HG03045 (cell line): ENCODE measurements around the gene EGR2.

Experiments used
- ATAC-seq: cut with Tn5 transposase; IDR thresholded peaks from one replicate; pipeline ENCODE4 v1.9.1; 2021; ENCODE audit warnings: mild to moderate bottlenecking, moderate library complexity; ENCODE audit not compliant: unreplicated experiment

EGR2 gene

DNA sequence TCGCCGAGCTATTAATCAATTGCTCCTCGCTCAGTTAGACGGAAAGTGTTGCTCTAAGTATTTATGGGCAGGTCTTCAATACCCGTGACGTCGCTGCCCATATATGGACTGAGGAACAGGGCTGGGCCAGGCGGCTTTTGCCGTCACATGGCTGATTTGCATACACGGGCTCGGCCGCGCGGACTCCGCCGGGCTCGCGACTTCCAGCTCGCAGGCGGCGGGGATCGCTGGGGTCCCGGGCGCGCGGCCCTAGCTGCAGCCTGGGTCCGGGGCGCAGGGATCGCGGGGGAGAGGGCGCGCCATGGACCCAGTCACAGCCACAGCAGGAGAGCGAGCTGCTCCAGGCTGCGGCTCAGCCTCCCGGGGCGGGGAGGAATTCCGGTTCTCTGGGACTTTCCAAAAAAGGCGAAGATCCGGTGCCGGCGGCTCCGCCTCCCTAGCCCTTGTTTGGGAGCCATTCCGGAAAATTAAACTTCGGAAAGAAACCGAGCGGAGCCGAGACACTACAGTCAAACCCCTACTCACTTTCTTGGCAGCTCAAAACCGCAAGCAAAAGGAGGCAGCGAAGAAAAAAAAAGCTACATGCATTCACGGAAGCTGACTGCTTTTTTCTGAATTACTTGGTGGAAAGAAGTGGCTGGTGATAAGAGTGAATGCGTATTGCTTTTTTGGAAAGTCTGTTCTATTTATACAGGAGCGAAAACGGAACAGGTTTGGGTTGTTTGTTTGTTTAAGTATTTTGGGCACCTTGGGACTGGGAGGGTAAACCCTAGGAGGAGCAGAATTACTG, at the start of gene EGR2:
EGR2 (minus strand) TSS at position 36 of the 790 bp plus-strand sequence. CDS start 337 bp downstream, outside the sequence.
- ATAC-seq, result peak; percentile 71

DNA sequence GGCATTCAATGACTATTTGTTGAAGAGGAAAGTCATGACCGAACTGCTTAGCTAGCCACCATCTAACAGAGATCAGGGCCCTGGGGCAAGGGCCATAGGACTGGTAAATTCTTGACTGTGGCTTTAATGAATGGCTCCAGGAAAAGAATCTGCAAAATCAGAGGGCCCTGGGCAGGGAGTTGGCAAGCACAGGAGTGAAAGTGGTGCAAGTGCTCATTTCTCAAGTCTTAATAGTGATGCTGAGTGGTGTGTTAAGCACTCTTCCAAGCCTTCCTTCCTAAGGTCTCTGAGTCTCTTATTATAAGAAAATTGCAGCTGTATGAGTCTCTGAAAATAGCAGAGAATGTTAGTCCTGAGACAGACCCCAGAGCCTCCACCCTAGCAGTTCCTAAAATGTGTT, 46.3 kb upstream of the EGR2 start:
- ATAC-seq, result no peak

DNA sequence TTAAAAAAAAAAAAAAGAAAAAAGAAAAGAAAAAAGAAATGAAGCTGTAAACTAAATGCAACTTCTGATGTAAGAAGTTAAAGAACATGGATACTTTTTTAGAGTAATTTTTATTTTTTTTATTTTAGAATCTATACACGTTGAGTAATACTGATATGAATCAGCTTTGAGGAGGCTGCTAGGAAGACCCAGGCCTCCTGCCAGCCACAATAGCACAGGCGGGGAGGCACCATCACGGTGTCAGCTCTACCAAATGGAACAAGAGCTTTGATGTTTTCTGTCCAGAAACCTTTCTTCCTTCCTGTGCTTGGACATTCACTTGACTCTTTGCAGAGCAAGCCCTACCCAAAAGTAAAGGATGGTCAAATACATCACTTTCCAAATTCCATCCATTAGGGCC, 45.3 kb upstream of the EGR2 start:
- no peak for ATAC-seq

DNA sequence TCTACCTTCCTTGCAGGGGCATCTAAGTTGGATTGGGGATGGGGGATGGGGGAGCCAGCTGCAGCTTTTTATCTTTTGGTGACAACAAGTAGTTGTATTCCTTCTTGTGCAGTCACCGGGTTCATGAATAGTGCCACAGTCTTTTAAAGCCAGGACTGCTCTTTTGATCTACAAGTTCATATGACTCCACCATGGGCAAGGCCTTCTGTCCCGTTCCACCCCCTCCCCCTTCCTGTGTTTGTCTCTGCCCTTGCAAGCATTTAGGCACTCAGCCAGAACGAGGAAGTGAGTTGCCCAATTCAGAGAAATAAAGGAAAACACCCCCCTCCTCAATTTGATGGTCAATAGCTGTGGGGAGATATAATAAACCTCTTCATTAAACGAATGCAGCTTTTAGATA, 44.8 kb upstream of the EGR2 start:
- no peak for ATAC-seq

DNA sequence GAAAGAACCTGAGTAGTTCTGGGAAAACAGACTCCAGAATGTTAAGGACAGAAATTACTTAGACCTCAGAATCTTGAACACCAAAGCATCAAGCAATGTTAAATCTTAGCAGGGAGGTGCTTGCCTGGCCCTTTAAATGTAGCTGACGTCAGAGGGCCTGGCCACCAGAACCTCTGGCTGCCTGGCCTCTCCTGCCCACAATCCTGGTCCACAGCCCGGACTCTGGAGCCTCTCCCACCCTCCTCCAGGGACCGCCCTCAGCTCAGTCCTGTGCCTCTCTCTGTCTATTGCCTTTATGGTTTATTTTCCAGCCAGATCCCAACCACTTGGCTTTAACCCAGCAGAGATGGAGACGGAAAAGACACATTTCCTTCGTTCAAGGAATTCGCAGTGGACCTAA, 42.2 kb upstream of the EGR2 start:
- no peak for ATAC-seq

DNA sequence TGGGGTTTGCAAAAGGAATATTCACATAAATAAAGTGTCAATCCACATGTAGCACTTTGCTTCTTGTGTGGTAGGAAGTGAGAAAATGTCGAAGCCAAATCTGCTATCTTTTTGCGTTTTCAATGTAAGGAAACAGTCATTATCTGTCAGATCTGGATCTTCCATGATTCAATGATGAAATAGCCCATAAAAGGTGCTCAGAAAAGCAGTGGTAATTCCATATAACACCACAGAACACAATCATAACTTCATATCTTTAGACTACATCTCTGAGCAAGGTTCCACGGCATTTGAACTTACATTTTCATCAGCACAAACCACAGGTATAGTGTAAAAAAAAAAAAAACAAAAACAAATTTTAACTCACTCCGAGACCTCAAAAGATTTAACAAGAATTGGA, 39.9 kb upstream of the EGR2 start:
- ATAC-seq, result no peak

DNA sequence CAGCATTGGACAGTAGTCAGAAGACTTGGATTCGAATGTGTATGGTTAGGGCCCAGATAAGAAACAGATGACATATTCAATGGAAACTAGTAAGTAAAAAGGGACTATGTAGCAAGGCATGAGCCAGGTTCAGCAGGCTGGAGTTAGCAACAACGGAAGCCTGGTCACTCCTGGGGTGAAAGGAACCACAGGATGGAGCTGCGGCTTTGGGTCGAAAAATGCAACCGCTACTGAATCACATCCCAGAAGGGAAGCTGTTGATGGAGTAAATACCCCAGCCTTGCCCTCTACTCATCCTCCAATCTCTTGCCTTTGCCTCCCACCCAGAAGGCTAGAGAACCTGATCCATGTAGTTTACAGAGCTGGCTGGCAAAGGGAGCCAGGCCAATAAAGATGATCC, 37.5 kb upstream of the EGR2 start:
- no peak for ATAC-seq

DNA sequence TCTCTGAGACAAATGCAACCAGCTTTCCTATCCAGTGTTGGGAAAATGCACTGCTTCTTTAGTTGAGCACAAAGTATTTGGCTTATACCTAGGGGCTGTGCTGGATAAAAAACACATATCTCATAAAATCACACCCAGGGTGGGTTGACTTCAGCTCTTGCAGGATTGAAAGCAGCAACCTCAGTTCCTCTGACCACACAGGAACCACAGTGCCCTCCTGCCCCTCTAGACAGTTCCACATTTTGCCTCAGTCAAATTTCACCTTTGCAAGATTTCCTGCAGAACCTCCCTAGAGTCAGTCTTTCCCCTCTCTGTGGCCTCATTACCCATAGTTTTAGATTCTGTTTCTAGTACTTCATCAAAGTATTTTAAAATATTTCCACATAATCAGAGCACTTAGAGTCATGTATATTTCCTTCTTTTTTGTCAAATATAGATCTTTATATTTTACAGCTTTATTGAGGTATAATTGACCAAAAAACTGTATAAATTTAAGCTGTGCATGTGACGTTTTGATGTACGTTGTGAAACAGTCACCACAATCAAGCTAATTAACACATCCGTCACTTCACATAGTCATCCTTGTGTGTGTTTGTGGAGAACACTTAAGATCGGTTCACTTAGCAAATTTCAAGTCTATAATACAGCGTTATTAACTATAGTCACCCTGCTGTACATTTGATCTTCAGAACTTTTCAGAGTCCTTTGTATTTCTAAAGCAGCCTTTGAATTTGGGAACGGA, 37.0 kb upstream of the EGR2 start:
- peak; percentile 63 for ATAC-seq

DNA sequence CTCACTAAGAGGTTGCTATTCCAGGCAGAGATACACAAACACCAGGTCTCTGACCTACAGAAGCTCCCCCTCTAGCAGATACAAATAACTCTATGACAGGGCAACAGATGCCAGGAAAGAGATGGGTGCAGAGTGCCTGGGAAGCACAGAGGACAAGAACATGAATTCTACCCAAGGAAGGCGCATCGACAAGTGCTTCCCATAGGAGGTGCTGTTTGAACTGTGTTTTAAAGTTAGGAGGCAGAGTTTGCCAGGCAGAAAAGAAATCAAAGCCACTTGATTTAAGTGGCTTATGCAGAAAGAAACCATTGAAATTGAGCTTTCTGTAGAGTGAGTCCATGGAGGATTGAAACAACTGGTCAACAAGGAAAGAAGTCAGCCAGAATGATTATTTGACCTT, 35.3 kb upstream of the EGR2 start:
- ATAC-seq, result no peak

DNA sequence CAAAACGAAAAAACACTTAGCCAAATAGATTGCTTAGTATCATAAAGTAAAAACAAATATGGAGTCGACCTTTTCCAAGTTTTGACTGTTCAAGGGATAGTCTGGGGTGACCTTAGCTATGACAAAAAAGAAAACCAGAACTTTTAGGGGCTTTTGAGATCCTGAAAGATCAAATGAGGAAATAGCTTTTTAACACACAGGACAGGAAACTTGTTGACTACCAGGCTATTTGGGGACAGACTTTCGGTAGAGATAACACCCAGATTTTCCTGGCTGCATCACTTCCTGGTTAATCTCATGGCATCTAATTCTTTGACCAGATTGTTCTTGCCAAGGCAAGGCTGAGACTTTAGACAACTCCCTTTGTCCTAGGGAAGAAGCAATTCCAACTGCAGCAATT, 34.5 kb upstream of the EGR2 start:
- no peak for ATAC-seq

DNA sequence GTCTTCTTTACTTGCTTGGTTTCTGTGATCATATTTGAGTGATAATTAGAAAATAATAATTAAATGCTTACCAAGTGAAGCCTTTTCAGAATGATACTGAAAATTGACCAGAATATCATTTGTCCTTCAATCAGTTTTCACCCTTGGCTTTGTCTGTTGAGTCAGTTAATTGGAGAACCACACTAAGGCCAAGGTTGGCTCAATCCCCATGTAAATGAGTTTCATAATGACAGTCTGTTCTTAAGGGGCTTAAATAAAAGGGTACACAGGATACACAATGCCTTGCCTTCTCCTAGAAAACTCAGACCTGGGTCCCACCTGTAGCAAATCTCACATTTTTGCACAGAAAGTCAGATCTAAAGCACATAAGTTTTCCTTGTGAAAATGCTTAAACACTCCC, 31.3 kb upstream of the EGR2 start:
- ATAC-seq, result no peak

DNA sequence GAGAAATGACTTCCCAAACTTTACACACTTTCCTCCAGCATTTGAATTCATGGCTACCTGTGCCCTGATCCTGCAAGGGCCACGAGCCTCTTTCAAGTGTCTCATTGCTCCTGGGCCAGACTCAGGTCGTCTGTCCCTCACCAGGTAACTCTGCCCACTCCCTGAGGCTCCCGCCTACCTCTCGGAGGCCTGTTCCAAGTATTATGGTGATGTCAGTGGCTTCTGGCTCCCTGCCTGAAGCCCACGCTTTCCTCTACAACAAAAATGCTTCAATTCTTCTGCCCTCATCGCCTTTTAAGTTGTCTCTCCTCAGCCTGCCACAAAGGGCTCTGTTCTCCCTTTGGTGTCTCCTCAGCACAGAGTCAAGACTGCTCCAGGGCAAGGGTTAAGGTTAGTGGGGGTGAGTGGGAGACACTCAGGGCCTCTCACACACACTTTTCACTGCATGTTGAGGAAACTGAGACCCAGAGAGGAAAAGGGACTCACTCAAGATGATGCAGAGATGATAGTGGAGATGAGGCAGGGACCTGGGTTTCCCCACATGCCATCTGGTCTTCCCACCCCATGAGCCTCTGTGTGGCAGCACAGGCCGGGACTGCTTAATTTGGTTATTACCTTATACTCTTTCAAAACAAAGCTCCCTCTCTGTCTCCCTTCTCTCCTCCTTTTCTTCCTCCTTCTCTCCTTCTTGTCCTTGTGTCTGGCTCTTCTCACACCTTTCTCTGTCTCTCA, 28.3 kb upstream of the EGR2 start:
- ATAC-seq, result no peak

DNA sequence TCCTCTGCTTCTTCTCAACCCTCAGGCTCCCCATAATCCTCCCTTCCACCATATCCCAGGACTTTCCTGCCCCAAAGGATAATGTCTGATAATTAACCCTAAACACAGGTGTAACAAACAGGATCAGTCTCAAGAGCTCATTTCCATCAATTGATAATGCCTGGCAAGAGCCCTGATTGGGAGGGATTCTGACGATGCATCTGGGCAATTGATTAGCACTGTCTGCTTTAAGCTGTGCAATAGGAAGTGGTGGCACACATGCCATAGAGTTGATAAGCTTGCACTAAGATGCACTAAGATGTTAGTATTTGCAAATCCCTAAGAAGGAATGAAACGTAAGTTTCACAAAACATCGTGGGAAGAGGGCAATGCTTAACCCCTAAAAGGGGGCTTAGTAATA, 27.4 kb upstream of the EGR2 start:
- no peak for ATAC-seq

DNA sequence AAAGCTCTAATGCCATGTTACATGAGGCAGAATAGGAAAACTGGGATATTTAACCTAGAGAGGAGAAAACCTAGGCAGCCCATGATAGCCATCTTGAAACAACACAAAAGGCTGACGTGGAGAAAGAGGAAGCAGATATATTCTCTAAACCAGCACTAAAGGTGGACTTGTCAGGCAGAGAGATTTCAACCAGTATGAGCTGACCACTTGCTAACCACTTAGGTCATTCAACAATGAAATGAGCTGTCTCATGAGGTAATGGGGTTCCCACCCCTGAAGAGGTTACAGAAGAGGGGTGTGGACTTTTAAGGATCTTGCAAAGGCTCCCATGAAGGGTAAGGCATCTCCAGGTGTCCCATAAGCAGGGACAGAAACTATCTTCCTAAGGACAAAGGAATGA, 26.8 kb upstream of the EGR2 start:
- no peak for ATAC-seq

DNA sequence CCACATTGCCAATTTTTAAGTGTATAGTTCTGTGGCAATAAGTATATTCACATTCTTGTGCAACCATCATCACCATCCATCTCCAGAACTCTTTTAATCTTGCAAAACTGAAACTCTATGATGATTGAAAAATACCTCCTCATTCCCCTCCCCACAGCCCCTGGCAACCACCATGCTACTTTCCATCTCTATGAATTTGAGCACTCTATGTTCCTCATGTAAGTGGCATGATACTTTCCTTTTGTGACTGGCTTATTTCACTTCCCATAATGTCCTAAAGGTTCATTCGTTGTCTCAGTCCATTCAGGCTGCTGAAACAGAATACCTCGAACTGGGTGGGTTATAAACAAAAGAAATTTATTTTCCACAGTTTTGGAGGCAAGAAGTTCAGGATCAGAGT, 23.4 kb upstream of the EGR2 start:
- ATAC-seq, result no peak

DNA sequence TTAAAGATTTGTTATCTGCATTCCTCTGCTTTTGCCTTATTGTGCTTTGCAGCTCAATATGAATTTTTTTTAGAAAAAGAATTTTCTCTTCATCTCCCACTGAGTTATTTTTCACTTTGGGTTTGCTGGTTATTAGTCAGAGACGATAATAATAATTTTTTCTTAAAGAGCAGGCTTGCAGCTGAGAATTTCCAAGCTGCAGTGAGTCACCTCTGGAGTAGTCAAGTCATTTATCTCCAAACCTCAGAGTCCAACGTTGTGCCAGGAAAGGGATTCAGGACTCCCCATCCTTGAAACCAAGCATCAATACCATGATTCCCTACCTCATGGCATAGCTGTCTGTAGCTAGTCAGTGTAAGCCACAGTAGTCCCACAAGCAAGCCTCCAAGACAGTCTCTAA, 15.2 kb upstream of the EGR2 start:
- no peak for ATAC-seq

DNA sequence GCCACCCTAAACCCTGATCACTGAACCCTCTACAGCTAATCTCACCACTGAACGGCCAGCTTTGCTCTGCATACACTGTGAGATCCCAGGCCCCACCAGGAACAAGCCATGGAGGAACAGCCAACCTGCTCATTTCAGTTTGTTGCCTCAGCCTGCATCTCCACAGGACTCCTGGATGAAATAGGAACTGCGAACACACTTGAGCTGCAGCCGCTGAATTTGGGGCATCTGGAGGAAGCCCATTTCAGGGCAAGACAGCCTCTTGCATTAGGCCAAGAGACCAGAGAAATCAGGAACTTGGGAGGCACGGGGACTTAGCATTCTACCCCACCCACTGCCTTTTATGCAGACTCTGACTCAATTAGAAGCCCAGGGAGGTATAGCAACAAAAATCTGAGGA, 14.5 kb upstream of the EGR2 start:
- ATAC-seq, result no peak

DNA sequence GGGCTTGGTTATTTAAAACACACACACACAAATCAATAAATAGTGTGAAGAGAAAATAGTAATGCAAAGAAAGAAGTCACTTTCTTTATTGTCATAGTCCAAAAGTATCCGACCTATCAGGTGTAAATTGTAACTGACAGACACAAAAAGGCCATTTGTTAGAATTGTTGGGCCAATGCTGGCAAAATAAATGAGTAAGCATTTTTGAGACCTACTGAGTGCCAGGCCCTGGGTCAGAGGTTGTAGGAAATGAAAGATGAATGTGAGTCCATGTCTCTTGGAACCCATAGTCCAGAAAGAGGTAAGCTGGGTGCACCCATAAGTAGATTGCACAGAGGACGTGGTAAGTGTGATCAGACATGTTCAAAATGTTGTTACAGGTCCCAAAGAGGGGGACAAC, 13.5 kb upstream of the EGR2 start:
- no peak for ATAC-seq

DNA sequence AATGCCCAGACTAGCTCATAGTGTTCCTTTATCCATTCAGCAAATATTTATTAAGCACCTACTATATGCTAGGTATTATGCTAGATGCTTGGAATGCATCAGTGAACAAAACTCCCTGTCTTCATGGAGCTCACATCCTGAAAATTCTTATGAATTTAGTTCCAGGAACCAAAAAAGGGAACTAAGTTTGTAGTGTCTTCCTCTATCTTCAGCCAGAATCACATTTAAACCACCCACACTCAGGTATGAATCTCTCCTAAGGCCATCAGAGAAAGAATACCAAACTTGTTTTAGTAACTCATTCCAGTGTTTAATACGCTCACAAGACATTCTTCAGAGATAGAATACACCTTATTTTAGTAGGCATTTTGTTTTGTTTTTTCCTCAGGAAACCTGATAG, 10.1 kb upstream of the EGR2 start:
- no peak for ATAC-seq

DNA sequence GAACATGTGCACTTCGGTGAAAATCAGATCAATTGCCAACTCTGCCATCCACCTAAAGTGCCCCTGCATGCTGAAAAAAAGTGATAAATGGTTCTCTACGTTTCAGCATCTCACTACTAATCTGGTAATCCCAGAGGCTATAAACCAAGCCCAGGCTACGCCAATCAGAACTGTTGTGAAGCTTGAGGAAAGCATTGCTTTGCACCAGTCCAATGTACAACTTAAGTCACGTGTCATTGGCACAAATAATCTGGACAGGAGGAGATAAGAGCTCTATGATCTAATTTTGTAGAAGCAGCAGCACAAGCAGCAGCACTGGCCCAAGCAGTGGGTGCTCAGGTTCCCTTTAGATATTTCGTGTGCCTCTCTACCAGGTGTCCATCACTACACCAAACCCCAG, 4.4 kb upstream of the EGR2 start:
- ATAC-seq, result no peak

DNA sequence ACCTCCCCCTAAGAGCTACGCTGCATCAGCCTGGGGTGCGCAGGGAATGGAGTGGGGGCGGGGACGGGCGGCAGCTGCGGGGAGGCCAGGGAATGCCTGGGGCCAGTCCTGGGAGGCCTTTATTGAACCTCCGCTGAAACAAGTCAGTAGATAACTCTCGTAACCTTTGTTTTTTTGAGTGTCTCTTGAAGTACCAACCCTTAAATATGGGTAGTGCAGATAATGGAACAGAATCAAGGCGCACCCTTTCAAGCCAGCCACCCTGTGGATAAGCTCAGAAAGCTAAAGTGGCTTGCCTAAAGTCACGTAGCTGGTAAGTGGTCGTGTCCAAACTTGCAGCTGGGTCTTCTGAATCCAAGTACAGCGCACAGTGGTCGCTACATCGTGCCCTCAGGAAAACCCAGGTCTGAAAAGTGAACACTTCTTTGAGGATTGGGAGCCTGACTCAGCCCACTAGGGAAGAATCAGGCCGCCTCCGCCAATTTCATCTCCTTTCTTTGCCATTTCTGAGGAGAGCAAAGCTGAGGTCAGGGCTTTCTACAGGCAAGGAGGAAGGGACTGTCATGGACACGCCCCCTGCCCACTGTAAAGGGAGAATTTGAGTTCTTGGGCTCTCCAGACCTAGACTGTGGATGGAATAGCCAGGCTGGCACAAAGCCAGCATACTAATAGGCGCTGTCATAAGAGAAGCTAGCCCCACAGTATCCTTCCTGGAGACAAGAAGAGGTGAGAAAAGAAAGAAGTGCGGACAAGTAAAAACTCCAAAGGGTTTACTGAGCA, 3.2 kb upstream of the EGR2 start:
- no peak for ATAC-seq
